OCI-LY3 (cell line): ENCODE data around the gene ABI1.
A peak's percentile ranks its signal among the peaks of the same experiment; 100 is the strongest.

ENCODE experiments used
- H2AFZ ChIP-seq: fragments of 200-600, 300-600 bp; shearing (Covaris generic); 2 replicates; pipeline ENCODE4 v1.6.0; 2014; ENCODE audit warnings: antibody characterized with exemption, low read depth, low read length
- H3K27ac ChIP-seq: fragments of 200-600, 300-600 bp; sonication (generic); 2 replicates; pipeline ENCODE4 v1.5.1; 2014; ENCODE audit warnings: mild to moderate bottlenecking, low read length, moderate library complexity, mixed read lengths
- H3K27me3 ChIP-seq: fragments of 200-600, 300-600 bp; sonication (generic); 2 replicates; pipeline ENCODE4 v1.6.1; 2014; ENCODE audit warnings: low read depth, low read length, mixed read lengths
- H3K36me3 ChIP-seq: fragments of 200-600, 300-600 bp; sonication (generic); replicated peaks from 2 replicates; pipeline ENCODE3; 2014; ENCODE audit warnings: low read depth, low read length, mixed read lengths
- H3K4me1 ChIP-seq: fragments of 300-600, 200-600 bp; sonication (generic); 2 replicates; pipeline ENCODE4 v1.6.1; 2014; ENCODE audit warnings: low read length, mixed read lengths
- H3K4me2 ChIP-seq: fragments of 200-600, 300-600 bp; sonication (generic); 2 replicates; pipeline ENCODE4 v1.6.1; 2014; ENCODE audit warnings: low read length, mixed read lengths
- H3K4me3 ChIP-seq: fragments of 300-600, 200-600 bp; sonication (generic); 2 replicates; pipeline ENCODE4 v1.5.1; 2014; ENCODE audit warnings: antibody characterized with exemption, mild to moderate bottlenecking, low read length, moderate library complexity
- H3K79me2 ChIP-seq: fragments of 300-600, 200-600 bp; shearing (Covaris generic); 2 replicates; pipeline ENCODE4 v1.6.1; 2014; ENCODE audit warnings: mild to moderate bottlenecking, low read length, mixed read lengths
- H3K9ac ChIP-seq: fragments of 300-600, 200-600 bp; shearing (Covaris generic); 2 replicates; pipeline ENCODE4 v1.6.0; 2014; ENCODE audit warnings: mild to moderate bottlenecking, low read length, moderate library complexity
- H3K9me3 ChIP-seq: fragments of 200-600, 300-600 bp; shearing (Covaris generic); 2 replicates; pipeline ENCODE4 v1.6.1; 2014; ENCODE audit warnings: low read length, mixed read lengths; ENCODE audit not compliant: insufficient read depth
- H4K20me1 ChIP-seq: fragments of 200-600, 300-600 bp; sonication (generic); 2 replicates; pipeline ENCODE4 v1.6.1; 2016; ENCODE audit warnings: low read length, mixed read lengths; ENCODE audit not compliant: insufficient read depth
- CTCF ChIP-seq: fragments of 200-600, 300-600 bp; sonication (generic); IDR thresholded peaks from 2 replicates; pipeline ENCODE4 v1.5.1; 2014; ENCODE audit warnings: antibody characterized with exemption, low read length, low read depth
- EZH2phosphoT487 ChIP-seq: fragments of 200-600 bp; shearing (Covaris generic); IDR thresholded peaks from 2 replicates; pipeline ENCODE4 v1.6.1; 2018; ENCODE audit warnings: antibody characterized with exemption, mixed run types, low read depth

Gene ABI1

GRCh38 chr10:26746061-26746460 is 114.7 kb downstream of the ABI1 start:
- H3K4me3 ChIP-seq, result no peak overlapping the region
- TF ChIP-seq CTCF (no peak), EZH2phosphoT487 (no peak)
- peak overlapping the region; percentile 9; the same call in 1 of the 2 replicates for H3K4me2 ChIP-seq
- H2AFZ ChIP-seq, result no peak overlapping the region
- H3K9ac ChIP-seq, result no peak overlapping the region
- no peaks in the 10 kb centered on the region for H4K20me1 ChIP-seq
- H3K27ac ChIP-seq, result peak overlapping the region; percentile 76
- peaks cover 45% of the 10 kb centered on the region for H3K36me3 ChIP-seq
- H3K79me2 ChIP-seq, result peaks cover 76% of the 10 kb centered on the region
- H3K9me3 ChIP-seq, result no peaks in the 10 kb centered on the region
- H3K27me3 ChIP-seq, result no peaks in the 10 kb centered on the region
- H3K4me1 ChIP-seq, result peaks cover 84% of the 10 kb centered on the region

GRCh38 chr10:26743841-26744240 is 116.9 kb downstream of the ABI1 start:
- Histone ChIP-seq H2AFZ (no peak overlapping the region), H3K36me3 (peaks cover 39% of the 10 kb centered on the region), H3K27me3 (no peaks in the 10 kb centered on the region), H3K4me1 (peaks cover 84% of the 10 kb centered on the region), H3K4me3 (no peak overlapping the region), H3K9me3 (no peaks in the 10 kb centered on the region), H3K27ac (peak overlapping the region; percentile 99), H3K4me2 (peak overlapping the region; percentile 32; the same call in 1 of the 2 replicates), H4K20me1 (no peaks in the 10 kb centered on the region), H3K79me2 (peaks cover 69% of the 10 kb centered on the region), H3K9ac (no peak overlapping the region)
- TF ChIP-seq EZH2phosphoT487, result no peak
- TF ChIP-seq CTCF, result no peak

GRCh38 chr10:26743091-26743490 is 117.7 kb downstream of the ABI1 start:
- Histone ChIP-seq H3K27me3 (no peaks in the 10 kb centered on the region), H3K4me2 (peak overlapping the region; percentile 32), H3K4me1 (peaks cover 84% of the 10 kb centered on the region), H3K27ac (peak overlapping the region; percentile 99), H3K79me2 (peaks cover 67% of the 10 kb centered on the region), H2AFZ (no peak overlapping the region), H3K9ac (no peak overlapping the region; the same call in 1 of the 2 replicates), H4K20me1 (no peaks in the 10 kb centered on the region), H3K4me3 (no peak overlapping the region), H3K9me3 (no peaks in the 10 kb centered on the region), H3K36me3 (peaks cover 42% of the 10 kb centered on the region)
- TF ChIP-seq EZH2phosphoT487 (no peak), CTCF (no peak)

- Histone ChIP-seq H3K4me3 (no peak overlapping the region), H3K4me1 (peaks cover 81% of the 10 kb centered on the region), H3K9me3 (no peaks in the 10 kb centered on the region), H4K20me1 (no peaks in the 10 kb centered on the region), H3K4me2 (peak overlapping the region; percentile 62), H2AFZ (no peak overlapping the region), H3K27ac (peak overlapping the region; percentile 99), H3K79me2 (peaks cover 50% of the 10 kb centered on the region), H3K36me3 (peaks cover 41% of the 10 kb centered on the region), H3K9ac (no peak overlapping the region), H3K27me3 (no peaks in the 10 kb centered on the region)
- TF ChIP-seq CTCF (no peak), EZH2phosphoT487 (no peak)
These were observed 119.4 kb downstream of the ABI1 start for GRCh38 chr10:26741368-26741767.
